Head of caudate nucleus (tissue), 42 donors: ENCODE results near the gene SLC16A3.

Source experiments
- DNase-seq, 42 donors: peaks; one replicate each; pipeline versions ENCODE4 v3.0.0 to v3.0.0-alpha.2; 2020 to 2021; ENCODE audit warnings: mixed read lengths in 7 of 42
- intact Hi-C: fragments of 100-400 bp; cut with DNase I; formaldehyde crosslinking; loops from one replicate; pipeline ENCODE4 v1.15.0; 2022

SLC16A3 gene

DNA sequence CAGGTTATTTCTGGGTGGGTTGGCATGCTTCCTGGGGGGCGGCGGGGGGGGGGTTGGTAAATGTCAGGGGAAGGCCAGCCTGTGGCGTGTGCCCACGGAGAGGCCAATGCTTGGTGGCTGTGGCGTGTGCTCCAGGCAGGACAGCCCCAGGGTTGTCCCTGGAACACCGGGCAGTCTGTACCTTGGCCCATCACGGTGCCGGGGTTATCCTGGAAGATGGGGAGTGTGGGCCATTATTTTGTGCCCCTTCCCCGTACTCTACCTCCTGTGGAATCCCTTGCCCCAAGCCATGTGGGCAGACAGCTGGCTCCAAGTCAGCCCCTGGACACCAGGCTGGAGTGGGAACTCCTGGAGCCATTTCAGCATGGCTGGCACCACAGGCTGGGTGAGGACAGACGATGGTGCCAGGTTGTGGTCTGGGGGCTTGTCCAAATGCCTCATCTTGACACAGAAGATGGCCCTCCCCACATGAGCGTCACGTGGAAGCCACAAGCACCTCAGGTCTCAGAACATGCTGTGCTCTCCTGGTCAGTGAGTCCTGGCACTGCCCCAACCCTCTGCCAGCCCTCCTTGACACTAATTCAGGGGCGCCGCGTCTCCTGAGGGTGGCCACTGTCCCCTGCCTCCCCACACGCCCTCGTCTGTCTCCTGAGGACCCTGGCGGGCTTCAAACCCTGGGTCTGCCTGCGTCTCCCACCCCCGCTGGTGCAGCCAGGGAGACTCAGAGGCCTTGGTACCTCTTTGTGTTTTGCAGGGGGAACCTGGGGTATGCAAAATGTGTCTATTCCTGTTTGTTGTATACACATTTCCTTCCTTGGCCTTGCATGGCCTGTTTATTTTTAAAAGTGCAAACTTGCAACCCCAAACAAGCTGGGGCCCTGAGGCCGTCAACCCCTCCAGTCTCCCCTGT, 4.3 kb downstream of the SLC16A3 start:
- DNase-seq: peak in 1 of 42 donors; percentile 7
- intact Hi-C loops: no loop called here

DNA sequence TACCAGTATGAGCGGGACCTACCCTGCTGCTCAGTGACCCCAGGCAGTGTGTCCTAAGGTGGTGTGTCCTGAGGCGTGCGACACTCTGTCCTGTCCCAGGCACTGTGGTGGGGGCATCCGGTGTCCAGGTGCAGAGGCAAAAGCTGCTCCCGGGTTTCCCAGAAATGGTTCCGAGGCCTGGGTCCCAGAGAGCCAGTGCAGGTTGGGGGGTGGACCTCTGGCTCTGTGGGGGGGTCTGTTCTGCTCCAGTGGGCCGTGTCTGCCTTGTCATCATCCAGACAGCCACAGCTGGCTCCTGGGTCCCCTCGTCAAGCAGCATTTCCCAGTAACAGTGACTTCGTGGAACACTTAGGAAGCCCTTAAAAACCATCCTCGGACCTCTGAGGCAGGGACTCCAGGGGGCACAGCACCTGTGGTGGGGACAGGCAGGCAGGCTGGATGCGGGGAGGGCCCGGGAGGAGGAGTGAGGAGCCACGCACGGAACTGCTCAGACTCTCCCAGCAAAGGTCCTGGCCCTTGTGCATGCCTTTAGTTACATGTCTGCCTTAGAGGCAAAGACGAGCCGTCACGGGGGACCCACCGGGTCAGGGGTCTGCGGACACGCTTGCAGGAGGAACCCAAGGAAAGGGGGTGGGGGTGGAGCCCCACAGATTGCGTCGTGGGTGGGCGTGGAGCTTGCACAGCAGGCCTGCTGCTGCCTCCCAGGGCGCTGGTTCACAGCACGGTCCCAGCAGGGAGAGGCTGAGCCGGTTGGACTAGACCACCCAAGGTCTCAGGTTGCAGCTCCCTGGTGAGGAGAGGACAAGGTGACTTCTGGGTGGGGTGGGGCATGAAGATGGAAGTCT, 5.6 kb downstream of the SLC16A3 start:
- DNase-seq: peak in 1 of 42 donors; percentile 3
- intact Hi-C loops: loop anchor here (5.0 kb wide), 1 partner anchor 88 kb away; no protein-coding TSS in a partner anchor

DNA sequence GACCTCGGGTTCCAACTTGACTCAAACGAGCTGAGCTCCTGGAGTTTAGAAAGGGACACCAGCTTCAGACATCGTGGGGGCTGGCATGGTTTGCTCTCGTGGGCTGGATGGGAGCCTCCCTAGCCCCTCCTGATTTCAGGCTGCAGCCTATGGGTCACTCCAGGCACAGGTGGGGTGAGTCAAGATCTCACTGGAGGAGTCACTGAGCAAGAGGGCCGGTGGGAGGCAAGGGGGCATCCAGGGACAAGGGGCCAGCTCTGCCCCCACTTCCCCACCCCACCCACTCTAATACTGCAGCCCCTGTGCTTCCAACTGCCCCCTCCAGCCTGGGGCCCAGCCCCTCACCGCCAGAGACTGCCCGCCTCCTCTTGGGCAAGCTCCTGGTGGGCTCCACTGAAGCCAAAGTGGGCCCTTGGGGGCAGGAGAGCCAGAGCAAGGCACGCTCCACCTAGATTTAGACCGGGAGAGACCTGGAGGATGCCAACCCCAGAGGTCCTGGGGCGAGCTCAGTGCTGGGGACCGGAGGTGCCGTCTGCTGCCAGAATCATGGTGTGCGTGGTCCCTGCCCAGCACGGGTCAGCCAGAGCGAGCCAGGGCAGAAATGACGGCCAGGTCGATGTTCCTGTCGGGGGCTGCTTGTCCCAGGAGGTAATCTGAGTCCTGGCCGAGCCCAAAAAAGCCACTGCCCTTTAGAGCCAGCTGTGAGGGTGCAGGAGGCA, 6.4 kb downstream of the SLC16A3 start:
- DNase-seq: peak in 1 of 42 donors; percentile 2
- intact Hi-C loops: loop anchor here (5.0 kb wide), 1 partner anchor 87 kb away; no protein-coding TSS in a partner anchor

DNA sequence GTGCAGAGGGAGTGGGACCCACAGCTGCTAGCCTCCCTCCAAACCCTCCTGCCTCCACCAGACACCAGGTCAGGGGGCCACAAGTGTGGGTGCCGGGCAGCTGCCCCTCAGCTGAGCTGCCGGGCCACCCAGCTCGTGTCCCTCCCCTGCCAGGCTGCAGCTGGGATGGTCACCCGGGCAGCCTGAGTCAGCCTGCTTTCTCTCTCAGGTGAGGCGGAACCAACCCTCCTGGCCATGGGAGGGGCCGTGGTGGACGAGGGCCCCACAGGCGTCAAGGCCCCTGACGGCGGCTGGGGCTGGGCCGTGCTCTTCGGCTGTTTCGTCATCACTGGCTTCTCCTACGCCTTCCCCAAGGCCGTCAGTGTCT, 6.9 kb downstream of the SLC16A3 start:
- intact Hi-C loops: loop anchor here (5.0 kb wide), 1 partner anchor 87 kb away; no protein-coding TSS in a partner anchor
- DNase-seq: no peak

DNA sequence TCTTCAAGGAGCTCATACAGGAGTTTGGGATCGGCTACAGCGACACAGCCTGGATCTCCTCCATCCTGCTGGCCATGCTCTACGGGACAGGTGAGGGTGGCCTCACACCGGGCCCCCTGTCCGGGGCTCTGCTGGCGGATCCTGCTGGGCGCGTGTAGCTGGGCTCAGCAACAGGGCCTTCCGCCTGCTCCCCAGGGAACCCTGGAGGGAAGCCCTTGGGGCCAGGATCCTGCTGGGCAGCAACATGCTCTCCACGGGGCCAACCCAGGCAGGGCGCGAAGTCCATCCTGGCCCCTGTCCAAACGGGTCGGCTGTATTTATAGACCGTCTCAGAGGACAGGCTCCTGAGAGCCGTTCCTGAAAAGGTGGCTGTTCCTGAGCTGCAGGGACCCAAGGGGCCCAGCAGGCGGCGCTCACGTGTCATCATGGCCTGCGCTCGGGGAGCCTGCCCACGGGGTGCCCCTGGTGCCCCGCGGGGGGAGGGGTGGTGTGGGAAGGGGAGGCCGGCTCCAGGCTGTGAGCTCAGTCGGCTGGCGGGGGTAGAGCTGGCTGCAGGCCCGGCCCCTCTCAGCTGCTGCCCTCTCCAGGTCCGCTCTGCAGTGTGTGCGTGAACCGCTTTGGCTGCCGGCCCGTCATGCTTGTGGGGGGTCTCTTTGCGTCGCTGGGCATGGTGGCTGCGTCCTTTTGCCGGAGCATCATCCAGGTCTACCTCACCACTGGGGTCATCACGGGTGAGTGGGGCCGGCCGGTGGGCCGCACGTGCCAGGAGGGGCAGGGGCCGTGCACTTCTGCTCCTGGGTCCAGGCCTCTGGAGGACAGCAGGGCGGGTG, 7.5 kb downstream of the SLC16A3 start:
- intact Hi-C loops: loop anchor here (5.0 kb wide), 1 partner anchor 86 kb away; no protein-coding TSS in a partner anchor
- peak; percentile 55 to 91 (median 80) for DNase-seq

DNA sequence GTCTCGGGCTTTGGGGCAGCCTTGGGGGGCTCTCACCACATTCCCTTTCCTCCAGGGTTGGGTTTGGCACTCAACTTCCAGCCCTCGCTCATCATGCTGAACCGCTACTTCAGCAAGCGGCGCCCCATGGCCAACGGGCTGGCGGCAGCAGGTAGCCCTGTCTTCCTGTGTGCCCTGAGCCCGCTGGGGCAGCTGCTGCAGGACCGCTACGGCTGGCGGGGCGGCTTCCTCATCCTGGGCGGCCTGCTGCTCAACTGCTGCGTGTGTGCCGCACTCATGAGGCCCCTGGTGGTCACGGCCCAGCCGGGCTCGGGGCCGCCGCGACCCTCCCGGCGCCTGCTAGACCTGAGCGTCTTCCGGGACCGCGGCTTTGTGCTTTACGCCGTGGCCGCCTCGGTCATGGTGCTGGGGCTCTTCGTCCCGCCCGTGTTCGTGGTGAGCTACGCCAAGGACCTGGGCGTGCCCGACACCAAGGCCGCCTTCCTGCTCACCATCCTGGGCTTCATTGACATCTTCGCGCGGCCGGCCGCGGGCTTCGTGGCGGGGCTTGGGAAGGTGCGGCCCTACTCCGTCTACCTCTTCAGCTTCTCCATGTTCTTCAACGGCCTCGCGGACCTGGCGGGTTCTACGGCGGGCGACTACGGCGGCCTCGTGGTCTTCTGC, 8.4 kb downstream of the SLC16A3 start:
- intact Hi-C loops: loop anchor here (5.0 kb wide), 1 partner anchor 85 kb away; no protein-coding TSS in a partner anchor
- peak in 2 of 42 donors; percentile 3 to 29 for DNase-seq

DNA sequence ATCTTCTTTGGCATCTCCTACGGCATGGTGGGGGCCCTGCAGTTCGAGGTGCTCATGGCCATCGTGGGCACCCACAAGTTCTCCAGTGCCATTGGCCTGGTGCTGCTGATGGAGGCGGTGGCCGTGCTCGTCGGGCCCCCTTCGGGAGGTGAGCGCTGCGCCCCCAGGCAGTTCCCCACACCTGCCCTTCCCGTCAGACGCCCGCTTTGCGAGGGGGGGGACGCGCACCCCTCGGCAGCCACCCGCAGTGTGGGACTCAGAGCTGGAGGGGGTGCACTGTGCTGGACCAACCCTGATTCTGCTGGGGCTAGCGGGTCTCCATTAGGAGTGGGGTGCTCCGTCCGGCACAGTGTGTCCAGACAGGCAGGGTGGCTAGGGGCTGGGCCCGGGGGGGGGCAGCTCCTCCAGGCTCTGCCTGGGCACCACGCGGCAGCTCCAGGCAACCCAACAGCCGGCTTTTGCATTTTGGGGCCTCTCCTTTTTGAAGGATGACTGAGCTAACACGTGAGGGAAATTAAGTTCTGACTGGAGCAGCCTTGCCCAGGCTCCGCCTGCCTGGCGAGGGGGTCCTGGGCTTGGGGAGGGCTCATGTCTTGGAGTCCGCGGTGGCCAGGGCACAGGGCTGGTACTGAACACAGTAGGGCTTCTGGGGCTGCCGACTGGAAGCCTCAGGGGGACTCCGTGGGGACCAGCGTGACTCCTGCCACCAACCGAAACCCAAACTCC, 9.1 kb downstream of the SLC16A3 start:
- peak in 1 of 42 donors; percentile 33 for DNase-seq
- intact Hi-C loops: loop anchor here (5.0 kb wide), 1 partner anchor 84 kb away; no protein-coding TSS in a partner anchor

DNA sequence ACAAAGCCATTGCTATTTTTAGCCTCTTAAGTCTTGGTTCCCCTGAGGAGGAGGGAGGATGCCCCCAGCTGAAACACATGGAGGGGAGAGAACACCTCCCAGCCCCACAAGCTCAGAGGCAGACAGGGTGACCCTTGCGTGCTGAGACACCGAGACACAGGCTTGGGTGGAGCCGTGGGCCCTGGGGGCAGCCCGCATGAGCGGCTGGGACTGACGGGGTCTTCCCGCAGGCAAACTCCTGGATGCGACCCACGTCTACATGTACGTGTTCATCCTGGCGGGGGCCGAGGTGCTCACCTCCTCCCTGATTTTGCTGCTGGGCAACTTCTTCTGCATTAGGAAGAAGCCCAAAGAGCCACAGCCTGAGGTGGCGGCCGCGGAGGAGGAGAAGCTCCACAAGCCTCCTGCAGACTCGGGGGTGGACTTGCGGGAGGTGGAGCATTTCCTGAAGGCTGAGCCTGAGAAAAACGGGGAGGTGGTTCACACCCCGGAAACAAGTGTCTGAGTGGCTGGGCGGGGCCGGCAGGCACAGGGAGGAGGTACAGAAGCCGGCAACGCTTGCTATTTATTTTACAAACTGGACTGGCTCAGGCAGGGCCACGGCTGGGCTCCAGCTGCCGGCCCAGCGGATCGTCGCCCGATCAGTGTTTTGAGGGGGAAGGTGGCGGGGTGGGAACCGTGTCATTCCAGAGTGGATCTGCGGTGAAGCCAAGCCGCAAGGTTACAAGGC, 9.8 kb downstream of the SLC16A3 start:
- intact Hi-C loops: loop anchor here (5.0 kb wide), 1 partner anchor 84 kb away; no protein-coding TSS in a partner anchor
- DNase-seq: peak; percentile 43 to 93 (median 80)

DNA sequence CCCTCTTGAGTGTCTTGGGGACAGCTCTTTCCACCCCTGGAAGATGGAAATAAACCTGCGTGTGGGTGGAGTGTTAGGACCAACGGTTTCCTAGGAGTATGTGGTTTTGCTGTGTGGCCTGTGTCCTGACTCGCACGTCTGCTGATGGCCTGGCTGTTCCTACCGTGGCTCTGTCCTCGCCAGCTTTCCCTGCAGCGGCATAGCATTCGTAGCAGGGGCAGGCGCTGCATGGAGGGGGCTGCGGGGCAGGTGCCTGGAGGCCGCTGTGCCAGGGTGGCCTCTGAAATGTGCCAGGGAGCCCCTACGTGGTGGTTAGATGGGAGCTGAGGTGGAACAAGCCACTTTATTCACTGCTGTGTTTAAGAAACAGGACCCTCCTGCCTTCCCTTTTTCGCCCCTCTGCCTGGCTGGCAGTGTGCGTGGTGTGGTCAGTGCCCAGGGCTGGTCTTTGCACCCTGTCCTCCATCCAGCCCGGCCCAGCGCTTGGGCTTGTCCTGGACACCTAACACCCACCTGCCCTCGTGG, 10.6 kb downstream of the SLC16A3 start:
- DNase-seq: no peak
- intact Hi-C loops: loop anchor here (5.0 kb wide), 1 partner anchor 83 kb away; no protein-coding TSS in a partner anchor

DNA sequence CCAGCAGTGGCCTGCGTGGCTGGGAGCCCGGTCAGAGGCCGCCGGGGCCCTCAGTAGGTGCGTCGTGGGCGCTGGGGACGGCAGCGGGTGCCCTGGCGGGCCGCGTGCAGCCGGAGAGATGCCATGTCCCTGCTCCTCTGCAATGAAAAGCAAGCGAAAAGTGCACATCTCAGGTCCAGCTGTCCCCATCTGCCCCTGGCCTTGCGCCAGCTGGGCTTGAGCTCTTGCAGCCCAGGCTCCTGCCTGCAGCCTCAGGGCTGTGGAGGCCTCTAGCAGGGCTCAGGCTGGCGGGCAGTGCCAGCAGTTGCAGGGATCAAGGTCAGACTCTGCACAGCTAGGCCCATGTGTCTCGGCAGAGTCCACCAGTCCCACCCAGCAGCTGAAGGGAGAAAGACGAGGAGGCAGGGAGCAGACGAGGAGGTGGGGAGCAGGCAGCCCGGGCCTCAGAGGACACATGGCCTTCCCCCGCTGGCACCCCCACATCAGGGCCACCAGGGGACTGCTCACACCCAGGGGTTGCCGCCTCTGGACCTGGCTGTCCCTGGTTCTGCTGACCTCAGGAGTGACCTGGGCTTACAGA, 11.2 kb downstream of the SLC16A3 start:
- DNase-seq: peak in 2 of 42 donors; percentile 64 to 68

DNA sequence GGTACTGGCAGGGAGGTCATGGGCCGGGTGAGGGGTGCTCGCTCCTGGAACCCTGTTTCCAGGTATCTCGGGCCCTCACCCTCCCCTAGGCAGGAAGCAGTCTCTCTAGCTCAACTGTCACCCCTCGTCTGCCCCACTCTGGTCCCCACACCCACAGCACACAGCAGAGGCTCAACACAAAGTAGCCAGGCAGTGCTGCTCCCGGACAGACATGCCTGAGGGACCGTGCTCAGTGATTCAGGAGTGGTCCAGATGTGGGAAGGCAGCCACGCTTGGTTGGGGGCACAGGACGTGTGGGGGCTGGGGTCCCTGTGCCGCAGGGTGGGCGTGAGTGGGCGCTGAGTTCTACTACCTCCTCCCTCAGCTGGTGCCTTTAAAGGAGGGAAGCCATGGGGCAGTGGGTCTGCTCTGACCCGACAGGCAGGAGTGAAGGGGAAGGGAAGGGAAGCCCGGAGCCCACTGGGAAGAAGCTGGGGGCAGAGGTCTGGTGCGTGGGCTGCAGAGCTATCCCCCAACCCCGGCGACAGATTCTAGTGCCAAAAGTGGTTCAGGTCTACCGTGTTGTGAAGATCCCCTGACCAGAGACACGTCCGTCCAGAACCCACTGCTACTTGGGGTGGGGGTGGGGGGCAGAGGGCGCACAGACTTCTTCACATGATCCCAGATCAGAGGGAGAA, 11.8 kb downstream of the SLC16A3 start:
- intact Hi-C loops: no loop called here
- no peak for DNase-seq

More for the DNA sequence above, 11.2 kb downstream of the SLC16A3 start:
- intact Hi-C loops: loop anchor here (5.0 kb wide), 1 partner anchor 82 kb away; no protein-coding TSS in a partner anchor

DNA sequence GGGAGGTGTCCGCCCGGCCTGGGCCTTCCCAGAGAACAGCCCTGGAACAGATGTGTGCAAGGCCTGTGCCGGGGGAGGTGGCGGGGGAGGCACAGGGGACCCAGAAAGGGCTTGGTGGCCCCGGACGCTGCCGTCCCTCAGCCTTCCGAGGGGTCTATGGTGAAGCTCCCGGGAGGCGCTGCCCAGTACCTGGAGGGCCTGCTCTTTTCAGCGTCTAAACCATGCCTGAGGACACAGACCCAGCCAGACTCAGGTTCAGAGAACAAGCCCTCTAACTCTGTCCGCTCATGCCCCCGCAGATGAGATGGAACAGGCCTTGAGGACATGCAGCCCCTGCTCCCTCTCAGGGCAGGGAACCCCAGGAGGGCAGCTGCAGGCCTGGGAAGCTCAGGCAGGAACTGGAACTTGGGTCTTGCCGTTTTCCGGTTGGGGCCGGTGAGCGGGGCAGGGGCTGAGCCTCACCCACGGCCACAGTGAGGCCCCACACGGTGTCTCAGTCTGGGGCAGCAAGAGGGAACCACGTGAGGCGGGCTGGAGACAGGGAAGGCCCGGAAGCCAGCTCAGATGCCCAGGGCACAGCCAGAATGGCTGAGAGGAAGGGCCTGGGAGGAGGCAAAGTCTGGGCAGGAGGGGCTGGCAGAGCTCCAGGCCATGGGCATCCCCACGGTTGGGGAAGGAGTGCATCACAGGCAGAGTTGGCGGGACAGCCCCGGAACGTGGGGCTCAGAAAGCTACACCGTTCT, 12.5 kb downstream of the SLC16A3 start:
- intact Hi-C loops: no loop called here
- DNase-seq: peak; percentile 47 to 88 (median 71)

DNA sequence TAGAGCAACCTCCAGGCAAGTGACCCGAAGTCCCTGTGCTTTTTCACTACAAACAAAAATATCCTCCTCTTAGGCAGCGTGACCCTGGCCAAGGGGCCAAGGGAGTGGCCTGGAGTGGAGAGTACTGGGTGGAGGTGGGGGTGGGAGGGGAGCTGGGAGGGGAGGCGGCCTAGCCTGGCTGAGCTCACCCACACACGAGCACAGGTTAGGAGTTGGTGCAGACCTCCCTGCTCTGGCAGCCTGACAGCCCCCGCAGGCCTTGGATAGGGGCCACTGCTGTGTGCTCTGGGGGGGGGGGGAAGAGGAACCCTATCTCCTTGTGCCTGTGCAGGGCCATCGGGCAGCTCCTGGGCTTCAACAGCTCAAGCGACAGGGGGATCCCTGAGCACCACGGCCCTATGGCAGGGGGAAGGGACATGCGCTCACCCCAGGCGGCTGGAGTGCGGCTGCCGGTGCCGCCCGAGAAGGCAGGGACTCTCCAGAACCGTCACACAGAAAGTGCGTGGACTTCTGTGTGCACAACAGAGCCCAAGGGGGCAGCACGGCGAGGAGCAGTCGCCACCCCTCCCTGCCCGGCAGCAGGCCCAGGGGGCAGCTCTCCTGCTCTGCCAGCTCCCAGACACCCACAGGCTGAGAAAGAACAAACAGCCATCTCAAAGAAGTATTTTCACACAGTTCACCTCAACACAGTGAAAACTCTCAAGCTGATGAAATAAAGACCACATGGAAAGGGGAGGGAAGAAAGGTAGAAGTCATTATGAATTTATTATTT, 13.3 kb downstream of the SLC16A3 start:
- DNase-seq: no peak
- intact Hi-C loops: no loop called here

DNA sequence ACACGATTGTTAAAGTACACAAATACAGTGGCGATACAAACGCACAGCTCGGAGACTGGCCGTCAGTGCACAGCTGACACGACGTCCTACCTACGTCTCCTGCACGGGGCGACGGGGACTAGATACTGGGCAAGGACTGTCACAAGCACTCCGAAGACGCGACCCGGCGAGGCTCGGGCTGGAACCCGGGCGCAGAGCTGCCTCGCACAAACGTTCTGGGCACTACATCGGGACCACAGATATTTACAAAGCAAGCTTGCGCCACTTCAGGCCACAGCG, 13.8 kb downstream of the SLC16A3 start:
- intact Hi-C loops: no loop called here
- peak in 1 of 42 donors; percentile 12 for DNase-seq
